Panc1 (cell line): ENCODE measurements around the gene SLC12A5. TPM values are rescaled to one million over a fixed set of nuclear protein-coding genes. Genes with fewer than 3 reads are reported as not detected.

Experiments
- ATAC-seq: fragments of 200-7000 bp; cut with Tn5 transposase; 2 replicates; pipeline ENCODE4 v1.9.1; 2020; ENCODE audit warnings: mild to moderate bottlenecking, moderate library complexity
- BruUV-seq: library from RNA; stranded (reverse); fragments of 400-500 nt; replicated peaks from 2 replicates; lab custom pipeline; 2021; lab: Mats Ljungman, UMichigan
- CTCF ChIA-PET: fragments of 300-600 bp; sonication (Branson Sonifier 250); formaldehyde crosslinking; loops from one replicate; lab custom pipeline; 2022; ENCODE audit warnings: antibody characterized with exemption; lab: Charles Lee
- POLR2A ChIA-PET: fragments of 300-600 bp; sonication (Branson Sonifier 250); formaldehyde crosslinking; loops from one replicate; lab custom pipeline; 2022; ENCODE audit warnings: antibody characterized with exemption; lab: Charles Lee
- DNase-seq: peaks from one replicate; pipeline ENCODE4 v3.0.0-alpha.2; 2010; ENCODE audit warnings: low read depth, low spot score
- H3K27ac ChIP-seq: 2 replicates; pipeline ENCODE4 v1.5.1; 2011; ENCODE audit warnings: mild to moderate bottlenecking, low read length, inconsistent platforms
- H3K27me3 ChIP-seq: fragments of 200-500 bp; sonication (Bioruptor generic); 2 replicates; pipeline ENCODE4 v1.6.0; 2014; ENCODE audit warnings: low read length, inconsistent platforms; ENCODE audit not compliant: control insufficient read depth, insufficient read depth
- H3K36me3 ChIP-seq: fragments of 200-500 bp; sonication (Bioruptor generic); 2 replicates; pipeline ENCODE4 v1.5.1; 2014; ENCODE audit warnings: inconsistent platforms, mild to moderate bottlenecking, low read length, moderate library complexity; ENCODE audit not compliant: control insufficient read depth, insufficient read depth
- H3K4me1 ChIP-seq: 2 replicates; pipeline ENCODE4 v1.5.1; 2011; ENCODE audit warnings: inconsistent platforms, mild to moderate bottlenecking, low read length, moderate library complexity; ENCODE audit not compliant: control insufficient read depth, insufficient read depth
- H3K4me3 ChIP-seq, 2 experiments: 2 replicates each; pipeline ENCODE4 v1.5.1; 2011 to 2012; ENCODE audit warnings: low read depth in 2 of 2, low read length in 2 of 2, mild to moderate bottlenecking in 2 of 2, inconsistent platforms in 1 of 2, moderate library complexity in 1 of 2
- H3K9me3 ChIP-seq: fragments of 200-500 bp; sonication (Bioruptor generic); 2 replicates; pipeline ENCODE4 v1.5.1; 2014; ENCODE audit warnings: low read depth, mild to moderate bottlenecking, inconsistent platforms, low read length, moderate library complexity; ENCODE audit not compliant: control insufficient read depth, insufficient read depth
- POLR2AphosphoS5 ChIP-seq: IDR thresholded peaks from 2 replicates; pipeline ENCODE4 v1.6.1; 2012; ENCODE audit warnings: mild to moderate bottlenecking, low read depth, low read length, moderate library complexity
- SIN3A ChIP-seq: IDR thresholded peaks from 2 replicates; pipeline ENCODE4 v1.6.1; 2012; ENCODE audit warnings: low read depth, mild to moderate bottlenecking, low read length, moderate library complexity, borderline replicate concordance; ENCODE audit not compliant: insufficient read depth
- TCF7L2 ChIP-seq: IDR thresholded peaks from 2 replicates; pipeline ENCODE4 v1.6.1; 2011; ENCODE audit warnings: mild to moderate bottlenecking, low read depth, low read length, inconsistent platforms
- in situ Hi-C: cut with HindIII; loops from 2 replicates; pipeline ENCODE4 v1.10.0; 2016; ENCODE audit warnings: low sequenced_read_pairs, low pct_unique_long_range_greater_than_20kb
- intact Hi-C: fragments of 100-400 bp; cut with micrococcal nuclease; formaldehyde crosslinking; loops from one replicate; pipeline ENCODE4 v1.10.0; 2022; ENCODE audit not compliant: unreplicated experiment
- total RNA-seq: library from RNA; stranded (reverse); gene quantifications from one replicate; pipeline ENCODE4 v1.2.1, GENCODE V29; 2021; ENCODE audit not compliant: unreplicated experiment
- TF ChIP-seq, protein P1 (sequence below): fragments of 450-650 bp; IDR thresholded peaks from 2 replicates; pipeline ENCODE4 v1.5.1; 2017; ENCODE audit warnings: mild to moderate bottlenecking
- TF ChIP-seq, protein P2 (sequence below), 2 experiments: IDR thresholded peaks; 2 replicates each; pipeline ENCODE4 v1.6.1; 2011 to 2012; ENCODE audit warnings: low read depth in 2 of 2, control low read depth in 1 of 2, low read length in 1 of 2, mild to moderate bottlenecking in 1 of 2, moderate library complexity in 1 of 2; ENCODE audit not compliant: insufficient read depth in 1 of 2

SLC12A5 gene
- total RNA-seq, 1 experiment from 2014 or later: 11.8 TPM

DNA sequence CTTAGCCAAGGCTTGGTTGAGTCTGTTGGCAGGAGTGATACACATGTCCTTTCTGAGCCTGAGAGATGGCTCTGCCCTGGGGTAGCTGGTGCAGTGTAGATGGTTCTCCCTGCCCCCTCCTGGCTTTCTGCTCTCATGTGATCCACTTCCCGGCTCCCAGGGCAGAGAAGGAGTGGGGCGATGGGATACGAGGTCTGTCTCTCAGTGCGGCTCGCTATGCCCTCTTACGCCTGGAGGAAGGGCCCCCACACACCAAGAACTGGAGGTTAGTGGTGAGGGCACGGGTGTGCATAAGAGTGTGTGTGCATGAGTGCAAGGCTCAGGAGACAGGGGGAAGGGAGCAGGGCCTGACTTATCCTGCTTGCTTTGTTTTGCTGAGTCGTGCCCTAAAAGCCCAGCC is 18.8 kb downstream of the SLC12A5 start:
- Histone ChIP-seq H3K27ac (no peak overlapping the region), H3K27me3 (no peaks in the 10 kb centered on the region), H3K36me3 (no peaks in the 10 kb centered on the region), H3K9me3 (no peaks in the 10 kb centered on the region), H3K4me3 (no peak overlapping the region), H3K4me1 (no peaks in the 10 kb centered on the region)
- intact Hi-C loops: no loop called here
- TF ChIP-seq TCF7L2 (no peak), POLR2AphosphoS5 (no peak), SIN3A (no peak)
- TF ChIP-seq, protein P1, sequence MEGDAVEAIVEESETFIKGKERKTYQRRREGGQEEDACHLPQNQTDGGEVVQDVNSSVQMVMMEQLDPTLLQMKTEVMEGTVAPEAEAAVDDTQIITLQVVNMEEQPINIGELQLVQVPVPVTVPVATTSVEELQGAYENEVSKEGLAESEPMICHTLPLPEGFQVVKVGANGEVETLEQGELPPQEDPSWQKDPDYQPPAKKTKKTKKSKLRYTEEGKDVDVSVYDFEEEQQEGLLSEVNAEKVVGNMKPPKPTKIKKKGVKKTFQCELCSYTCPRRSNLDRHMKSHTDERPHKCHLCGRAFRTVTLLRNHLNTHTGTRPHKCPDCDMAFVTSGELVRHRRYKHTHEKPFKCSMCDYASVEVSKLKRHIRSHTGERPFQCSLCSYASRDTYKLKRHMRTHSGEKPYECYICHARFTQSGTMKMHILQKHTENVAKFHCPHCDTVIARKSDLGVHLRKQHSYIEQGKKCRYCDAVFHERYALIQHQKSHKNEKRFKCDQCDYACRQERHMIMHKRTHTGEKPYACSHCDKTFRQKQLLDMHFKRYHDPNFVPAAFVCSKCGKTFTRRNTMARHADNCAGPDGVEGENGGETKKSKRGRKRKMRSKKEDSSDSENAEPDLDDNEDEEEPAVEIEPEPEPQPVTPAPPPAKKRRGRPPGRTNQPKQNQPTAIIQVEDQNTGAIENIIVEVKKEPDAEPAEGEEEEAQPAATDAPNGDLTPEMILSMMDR: no peak
- TF ChIP-seq, protein P2, sequence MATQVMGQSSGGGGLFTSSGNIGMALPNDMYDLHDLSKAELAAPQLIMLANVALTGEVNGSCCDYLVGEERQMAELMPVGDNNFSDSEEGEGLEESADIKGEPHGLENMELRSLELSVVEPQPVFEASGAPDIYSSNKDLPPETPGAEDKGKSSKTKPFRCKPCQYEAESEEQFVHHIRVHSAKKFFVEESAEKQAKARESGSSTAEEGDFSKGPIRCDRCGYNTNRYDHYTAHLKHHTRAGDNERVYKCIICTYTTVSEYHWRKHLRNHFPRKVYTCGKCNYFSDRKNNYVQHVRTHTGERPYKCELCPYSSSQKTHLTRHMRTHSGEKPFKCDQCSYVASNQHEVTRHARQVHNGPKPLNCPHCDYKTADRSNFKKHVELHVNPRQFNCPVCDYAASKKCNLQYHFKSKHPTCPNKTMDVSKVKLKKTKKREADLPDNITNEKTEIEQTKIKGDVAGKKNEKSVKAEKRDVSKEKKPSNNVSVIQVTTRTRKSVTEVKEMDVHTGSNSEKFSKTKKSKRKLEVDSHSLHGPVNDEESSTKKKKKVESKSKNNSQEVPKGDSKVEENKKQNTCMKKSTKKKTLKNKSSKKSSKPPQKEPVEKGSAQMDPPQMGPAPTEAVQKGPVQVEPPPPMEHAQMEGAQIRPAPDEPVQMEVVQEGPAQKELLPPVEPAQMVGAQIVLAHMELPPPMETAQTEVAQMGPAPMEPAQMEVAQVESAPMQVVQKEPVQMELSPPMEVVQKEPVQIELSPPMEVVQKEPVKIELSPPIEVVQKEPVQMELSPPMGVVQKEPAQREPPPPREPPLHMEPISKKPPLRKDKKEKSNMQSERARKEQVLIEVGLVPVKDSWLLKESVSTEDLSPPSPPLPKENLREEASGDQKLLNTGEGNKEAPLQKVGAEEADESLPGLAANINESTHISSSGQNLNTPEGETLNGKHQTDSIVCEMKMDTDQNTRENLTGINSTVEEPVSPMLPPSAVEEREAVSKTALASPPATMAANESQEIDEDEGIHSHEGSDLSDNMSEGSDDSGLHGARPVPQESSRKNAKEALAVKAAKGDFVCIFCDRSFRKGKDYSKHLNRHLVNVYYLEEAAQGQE (IDR thresholded peaks at IDR 0.05; ENCODE audit: insufficient read depth in 1 of 2, low read depth in 2 of 2, low read length in 1 of 2): no peak
- ChIA-PET CTCF (no interaction called here), POLR2A (no interaction called here)
- DNase-seq: no peak
- no peak for ATAC-seq
- in situ Hi-C loops: no loop called here
- no TSS peak for BruUV-seq

DNA sequence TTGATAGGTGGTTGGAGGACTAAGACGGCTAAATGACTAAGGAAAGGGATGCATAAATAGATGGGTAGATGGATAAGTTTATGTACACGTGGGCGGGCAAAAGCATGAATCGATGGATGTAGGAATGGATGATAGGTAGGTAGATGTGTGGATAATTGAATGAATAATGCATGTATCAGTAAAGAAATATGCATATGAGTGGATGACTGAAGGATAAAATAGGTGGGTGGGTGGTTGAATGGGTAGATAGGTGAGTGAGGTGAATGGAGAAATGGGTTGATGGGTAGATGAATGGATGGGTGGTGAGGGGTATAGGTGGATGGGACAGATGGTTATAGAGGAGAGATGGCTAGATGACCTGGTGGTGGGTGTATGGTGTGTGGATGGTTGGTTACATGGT is 20.2 kb downstream of the SLC12A5 start:
- no peak overlapping the region for H3K27ac ChIP-seq
- H3K36me3 ChIP-seq: no peaks in the 10 kb centered on the region
- H3K27me3 ChIP-seq: no peaks in the 10 kb centered on the region
- H3K4me3 ChIP-seq: no peak overlapping the region
- TF ChIP-seq, protein P1: no peak
- TF ChIP-seq, protein P2 (IDR thresholded peaks at IDR 0.05; ENCODE audit: insufficient read depth in 1 of 2, low read depth in 2 of 2, low read length in 1 of 2): no peak
- TF ChIP-seq POLR2AphosphoS5 (no peak), SIN3A (no peak), TCF7L2 (no peak)
- intact Hi-C loops (no loop called here), in situ Hi-C loops (no loop called here)
- ChIA-PET POLR2A (no interaction called here), CTCF (no interaction called here)
- DNase-seq (no peak), ATAC-seq (no peak)
- H3K4me1 ChIP-seq: no peaks in the 10 kb centered on the region
- H3K9me3 ChIP-seq: no peaks in the 10 kb centered on the region
- no TSS peak for BruUV-seq
